Measurements from ENCODE around the gene ALG5. TPM values are rescaled to one million over a fixed set of nuclear protein-coding genes. Genes with fewer than 3 reads are reported as not detected.

Gene ALG5
- total RNA-seq, 8 experiments from 2014 or later, result 28.2 to 51.1 (median 40.7) TPM

DNA sequence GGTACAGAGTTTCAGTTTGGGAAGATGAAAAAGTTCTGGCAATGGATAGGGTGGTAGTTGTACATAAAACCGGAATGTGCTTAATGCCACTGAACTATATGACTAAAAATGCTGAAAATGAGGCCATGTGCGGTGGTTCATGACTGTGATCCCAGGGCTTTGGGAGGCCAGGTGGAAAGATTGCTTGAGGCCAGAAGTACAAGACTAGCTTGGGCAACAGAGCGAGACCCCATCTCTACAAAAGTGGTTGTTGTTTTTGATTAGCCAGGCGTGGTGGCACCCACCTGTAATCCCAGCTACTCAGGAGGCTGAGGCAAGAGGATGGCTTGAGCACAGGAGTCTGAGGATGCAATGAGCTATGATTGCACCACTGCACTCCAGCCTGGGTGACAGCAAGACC lies 91.9 kb downstream of the ALG5 start:
- no peak overlapping the region for H3K27ac ChIP-seq
- in situ Hi-C loops (cut with MboI; ENCODE audit: low pct_unique_long_range_greater_than_20kb in 2 of 9, low sequenced_read_pairs in 9 of 9, unreplicated experiment in 9 of 9), result no loop called here
- WGBS, 10 experiments, result 67 to 100% (median 89%) methylated on average over 1 to 3 of the region's 4 CpGs; no CpG with 5 or more reads in 2 of the 10 experiments
- ATAC-seq (replicated peaks in 6 of 8), result no peak
- no peak overlapping the region for H3K4me3 ChIP-seq
- peaks cover under 1 to 12% of the 10 kb centered on the region in 2 donors for H3K4me1 ChIP-seq (replicated peaks in 1 of 2)

DNA sequence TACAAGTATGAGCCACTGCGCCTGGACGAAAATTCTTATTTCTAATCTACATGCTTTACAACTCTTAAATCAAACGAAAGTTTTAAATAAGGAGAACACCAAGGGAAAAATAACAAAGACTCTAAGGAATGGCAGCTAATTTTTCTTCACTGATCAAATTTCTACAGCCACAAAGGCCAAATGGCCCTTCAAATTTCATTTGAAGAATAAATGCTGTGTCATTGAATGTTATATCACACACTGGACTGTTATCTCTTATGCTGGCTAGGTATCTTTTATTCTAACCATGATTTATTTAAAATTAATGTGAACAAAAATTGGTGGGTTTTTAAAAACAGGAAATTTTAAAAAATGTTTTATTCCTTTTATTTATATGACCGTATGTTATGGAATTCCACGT lies 93.2 kb downstream of the ALG5 start:
- in situ Hi-C loops (cut with MboI; ENCODE audit: low pct_unique_long_range_greater_than_20kb in 2 of 9, low sequenced_read_pairs in 9 of 9, unreplicated experiment in 9 of 9), result no loop called here
- Histone ChIP-seq H3K4me1 (replicated peaks in 1 of 2) (peaks cover 0 to 12% of the 10 kb centered on the region in 2 donors), H3K4me3 (no peak overlapping the region), H3K27ac (no peak overlapping the region)
- no peak for ATAC-seq (replicated peaks in 6 of 8)
- 76 to 100% (median 92%) methylated on average over 2 to 5 of the region's 5 CpGs for WGBS, 10 experiments

DNA sequence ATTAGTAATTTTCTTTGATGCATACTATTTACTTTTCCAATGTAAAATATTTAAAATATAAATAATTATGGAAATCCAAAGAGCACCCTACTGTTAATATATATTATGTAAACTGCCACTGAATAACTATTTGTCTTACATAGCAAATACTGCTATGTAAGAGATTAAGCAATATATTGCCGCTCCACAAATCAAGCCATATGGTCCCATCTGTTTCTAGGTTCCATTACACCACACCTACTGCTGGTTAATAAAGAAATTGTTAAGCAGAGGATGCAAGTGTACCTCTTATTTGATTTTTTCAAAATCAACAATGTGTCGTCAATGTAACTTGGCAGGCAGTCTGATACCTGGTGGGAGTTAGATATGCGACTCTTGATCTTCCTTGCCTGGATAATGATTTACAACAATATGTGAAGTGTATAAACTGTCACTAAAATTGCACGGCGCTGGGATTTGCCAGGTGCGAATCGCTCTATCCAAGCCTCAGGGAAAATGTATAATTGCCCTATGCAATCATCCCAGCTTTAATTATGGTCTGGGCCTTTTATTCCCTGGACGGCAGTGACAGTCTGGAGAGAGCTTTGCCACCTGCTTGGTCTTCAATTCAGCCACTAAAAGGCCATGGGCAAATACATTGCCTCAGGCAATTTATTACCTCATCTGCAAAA lies 95.1 kb downstream of the ALG5 start:
- in situ Hi-C loops (cut with MboI; ENCODE audit: low pct_unique_long_range_greater_than_20kb in 2 of 9, low sequenced_read_pairs in 9 of 9, unreplicated experiment in 9 of 9), result no loop called here
- WGBS, 10 experiments, result 36 to 100% (median 68%) methylated on average over 1 to 8 of the region's 8 CpGs
- Histone ChIP-seq H3K4me1 (replicated peaks in 1 of 2) (peaks cover 0 to 12% of the 10 kb centered on the region in 2 donors), H3K27ac (no peak overlapping the region), H3K4me3 (no peak overlapping the region)
- peak in 6 of 8 experiments; percentile 37 to 89 (median 60) for ATAC-seq (replicated peaks in 6 of 8)

Other genes with a start within 250 kb of the ALG5 start
- 1 to 10 TPM; 3.4 to 7.0 (median 5.4) TPM for gene RFXAP, start 180.1 kb downstream of the ALG5 start, total RNA-seq
- gene SMAD9, start 79.1 kb downstream of the ALG5 start, total RNA-seq, result 10 to 100 TPM in 1 of 8 experiments, 1 to 10 TPM in 7; 1.4 to 23.5 (median 5.0) TPM
- 10 to 100 TPM; 17.4 to 66.7 (median 56.0) TPM for gene EXOSC8, start 1.4 kb upstream of the ALG5 start, total RNA-seq
- gene SUPT20H, start 60.3 kb upstream of the ALG5 start, total RNA-seq, result 10 to 100 TPM; 27.7 to 89.1 (median 58.5) TPM
- under 1 TPM in 4 of 8 experiments, not detected in 4; 0.11 to 0.24 (median 0.19) TPM for gene CSNK1A1L, start 106.3 kb upstream of the ALG5 start, total RNA-seq

Data from motor neuron (in vitro differentiated cells).